K562 (cell line): Measurements from ENCODE around the gene HOXA9.

Experiments used
- CTCF ChIP-seq, 3 experiments: IDR thresholded peaks in 2 of 3; conservative IDR thresholded peaks in 1 of 3; 2 replicates each; pipeline ENCODE4 v1.5.1; 2011 to 2012; ENCODE audit warnings: low read length in 3 of 3, mild to moderate bottlenecking in 3 of 3, control low read depth in 2 of 3, improper control_type of control experiment in 1 of 3, inconsistent platforms in 1 of 3, low read depth in 1 of 3, mixed read lengths in 1 of 3, moderate library complexity in 1 of 3; ENCODE audit not compliant: insufficient read depth in 2 of 3
- CTCFL ChIP-seq: IDR thresholded peaks from 2 replicates; pipeline ENCODE4 v1.6.1; 2011; ENCODE audit warnings: borderline replicate concordance, low read depth, mild to moderate bottlenecking, moderate library complexity, low read length; ENCODE audit not compliant: insufficient read depth, poor library complexity, severe bottlenecking
- FOS ChIP-seq: IDR thresholded peaks from 3 replicates; pipeline ENCODE4 v1.6.1; 2011; ENCODE audit not compliant: insufficient read length; ENCODE audit errors: extremely low read depth
- FOXK1 ChIP-seq: sonication (generic); formaldehyde crosslinking; IDR thresholded peaks from 2 replicates; pipeline ENCODE4 v1.8.0; 2022; ENCODE audit warnings: missing genetic modification reagents, mild to moderate bottlenecking, borderline replicate concordance
- HDAC2 ChIP-seq: fragments of 450-650 bp; IDR thresholded peaks from 2 replicates; pipeline ENCODE4 v1.6.1; 2016; ENCODE audit warnings: mild to moderate bottlenecking
- MCM7 ChIP-seq, 2 experiments: fragments of 450-650 bp; IDR thresholded peaks; 2 replicates each; pipeline ENCODE4 v1.6.1; 2016 to 2018
- NR2C1 ChIP-seq, 2 experiments: fragments of 450-650 bp; IDR thresholded peaks; 2 replicates each; pipeline ENCODE4 v1.6.1; 2017; ENCODE audit warnings: mild to moderate bottlenecking in 2 of 2, antibody characterized with exemption in 1 of 2, inconsistent platforms in 1 of 2, missing compliant biosample characterization in 1 of 2, missing genetic modification characterization in 1 of 2
- PHB2 ChIP-seq: fragments of 450-650 bp; IDR thresholded peaks from 2 replicates; pipeline ENCODE4 v1.6.1; 2017; ENCODE audit warnings: low read depth
- POLR2A ChIP-seq: fragments of 450-650 bp; conservative IDR thresholded peaks from 2 replicates; pipeline ENCODE4 v1.6.1; 2016
- RAD21 ChIP-seq, 2 experiments: fragments of 250-450 bp in 1 of 2; fragments of 450-650 bp in 1 of 2; sonication (Bioruptor Pico) in 1 of 2; formaldehyde crosslinking in 1 of 2; IDR thresholded peaks in 1 of 2; conservative IDR thresholded peaks in 1 of 2; 2 replicates each; pipeline versions ENCODE4 v1.4.0 to v1.8.0; 2020 to 2022; ENCODE audit warnings: mild to moderate bottlenecking in 2 of 2, moderate library complexity in 1 of 2
- RERE ChIP-seq: sonication (generic); formaldehyde crosslinking; IDR thresholded peaks from 2 replicates; pipeline ENCODE4 v1.8.0; 2023; ENCODE audit warnings: missing genetic modification reagents, mild to moderate bottlenecking, borderline replicate concordance
- SPI1 ChIP-seq: IDR thresholded peaks from 2 replicates; pipeline ENCODE4 v1.6.1; 2011; ENCODE audit warnings: low read depth, low read length, control low read depth, borderline replicate concordance
- ZNF274 ChIP-seq: IDR thresholded peaks from 2 replicates; pipeline ENCODE4 v1.6.1; 2011; ENCODE audit warnings: low read depth, mild to moderate bottlenecking, low read length, moderate library complexity, borderline replicate concordance
- ZNF407 ChIP-seq: fragments of 450-650 bp; IDR thresholded peaks from 2 replicates; pipeline ENCODE4 v1.6.1; 2016; ENCODE audit warnings: low read depth

- no peak for TF ChIP-seq RAD21 (CRISPR knock-in tag; conservative IDR thresholded peaks at IDR 0.05 in 1 of 2, IDR thresholded peaks at IDR 0.05 in 1 of 2)
- TF ChIP-seq FOS, result no peak
- no peak for TF ChIP-seq ZNF407
- no peak for TF ChIP-seq RERE
- TF ChIP-seq POLR2A, result no peak
- no peak for TF ChIP-seq CTCF (IDR thresholded peaks at IDR 0.05 in 2 of 3, conservative IDR thresholded peaks at IDR 0.05 in 1 of 3; ENCODE audit: insufficient read depth in 2 of 3, low read depth in 1 of 3, low read length in 3 of 3)
- no peak for TF ChIP-seq MCM7 (IDR thresholded peaks at IDR 0.05)
- TF ChIP-seq ZNF274, result no peak
- TF ChIP-seq SPI1, result no peak
- no peak for TF ChIP-seq HDAC2
- TF ChIP-seq CTCFL, result no peak
- TF ChIP-seq PHB2, result no peak
- TF ChIP-seq FOXK1 (CRISPR knock-in tag), result no peak
- no peak for TF ChIP-seq NR2C1 (IDR thresholded peaks at IDR 0.05)
- no peak for TF ChIP-seq NR2C1 (tag; IDR thresholded peaks at IDR 0.05)
Observed at GRCh38 chr7:27172823-27173510, 7.6 kb upstream of the HOXA9 start.
